ENCODE measurements around the gene FAM107B. TPM values are rescaled to one million over a fixed set of nuclear protein-coding genes. Genes with fewer than 3 reads are reported as not detected.

Gene FAM107B
- total and polyA plus RNA-seq, 2 of the 8 experiments (the other 6 are each of a cell fraction or from before 2014, with no cell fraction given): 7.5 to 28.1 TPM

DNA sequence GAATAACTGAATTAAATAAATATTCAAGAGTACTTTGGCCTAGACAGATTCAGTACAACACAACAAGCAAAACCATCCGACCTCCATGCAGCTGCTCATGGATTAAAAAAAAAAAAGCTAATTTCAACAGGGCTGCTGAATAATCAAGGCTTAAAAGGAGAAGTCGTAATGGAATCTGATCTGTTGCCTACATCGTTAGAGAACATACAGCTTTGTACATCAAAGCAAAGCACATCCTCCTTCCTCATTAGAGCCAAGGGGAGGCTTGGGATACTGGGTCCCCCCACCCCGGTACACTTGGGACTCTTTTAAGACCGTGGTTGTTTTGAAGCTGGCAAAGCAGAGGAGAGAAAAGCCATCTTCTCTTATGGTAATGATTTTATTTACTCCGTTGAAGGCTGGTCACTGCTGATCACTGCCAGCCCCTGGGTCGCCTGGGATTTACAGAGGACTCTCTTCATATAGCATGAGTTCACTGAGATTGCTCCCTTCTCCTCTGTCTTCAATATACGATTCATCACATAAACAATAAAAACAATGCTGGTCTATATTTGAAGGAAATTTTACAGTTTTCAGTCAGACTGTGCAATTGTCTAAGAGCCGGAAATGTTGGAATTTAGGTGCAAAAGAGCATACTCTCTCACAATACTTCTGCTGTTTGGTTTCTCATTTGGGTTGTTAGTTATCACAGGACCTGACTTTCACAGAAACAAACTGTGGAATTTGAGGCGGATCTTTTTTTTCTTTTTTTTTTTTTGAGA lies 148.8 kb downstream of the FAM107B start:
- Histone ChIP-seq H3K79me1 (ENCODE audit: low read depth, low read length) (no peaks in the 10 kb centered on the region), H3K4me2 (ENCODE audit: insufficient read depth in 1 of 2, low read depth in 2 of 2, low read length in 2 of 2) (no peak overlapping the region), H3K9ac (replicated peaks in 1 of 4; ENCODE audit: extremely low read depth in 1 of 4, low read depth in 3 of 4, low read length in 3 of 4) (no peak overlapping the region), H4K20me1 (replicated peaks in 1 of 2; ENCODE audit: control insufficient read depth in 1 of 2, insufficient read depth in 2 of 2, low read length in 2 of 2) (no peaks in the 10 kb centered on the region), H3K14ac (ENCODE audit: insufficient read length) (no peak overlapping the region), H2BK12ac (ENCODE audit: low read depth, low read length) (no peak overlapping the region), H3K4me3 (ENCODE audit: extremely low read depth in 1 of 4, insufficient read depth in 2 of 4, low read depth in 3 of 4, low read length in 4 of 4) (no peak overlapping the region), H3K23me2 (ENCODE audit: low read depth, low read length) (no peaks in the 10 kb centered on the region), H3K9me3 (ENCODE audit: insufficient read depth in 2 of 2, low read depth in 1 of 2, low read length in 1 of 2) (no peaks in the 10 kb centered on the region), H2BK120ac (replicated peaks; ENCODE audit: low read depth, low read length) (no peak overlapping the region), H4K5ac (ENCODE audit: insufficient read length, low read depth, low read length) (no peak overlapping the region), H2AK5ac (ENCODE audit: low read depth, low read length) (no peak overlapping the region), H3K27me3 (replicated peaks in 1 of 4; ENCODE audit: control insufficient read depth in 3 of 4, extremely low read depth in 1 of 4, insufficient read depth in 3 of 4, low read length in 3 of 4) (peaks cover 0 to 1% (median 0%) of the 10 kb centered on the region in 4 experiments; a peak in 1 of 7 replicates), H3K36me3 (ENCODE audit: control insufficient read depth in 2 of 4, insufficient read depth in 4 of 4, low read length in 3 of 4) (no peaks in the 10 kb centered on the region), H3K56ac (replicated peaks; ENCODE audit: insufficient read length, low read depth, low read length) (no peak overlapping the region), H2BK20ac (ENCODE audit: low read length) (no peak overlapping the region), H3K79me2 (ENCODE audit: control insufficient read depth in 1 of 2, insufficient read depth in 2 of 2, low read length in 2 of 2) (no peaks in the 10 kb centered on the region), H2BK15ac (ENCODE audit: low read length) (no peak overlapping the region), H3K27ac (ENCODE audit: low read depth, low read length) (no peak overlapping the region), H4K91ac (replicated peaks; ENCODE audit: insufficient read length, low read length) (no peak overlapping the region), H3K4ac (replicated peaks; ENCODE audit: insufficient read length, low read depth, low read length) (no peak overlapping the region), H4K8ac (ENCODE audit: extremely low read depth, insufficient read depth, low read length) (no peak overlapping the region), H2BK5ac (ENCODE audit: low read depth, low read length) (no peak overlapping the region), H2AFZ (ENCODE audit: low read length) (no peak overlapping the region), H3K4me1 (replicated peaks in 1 of 4; ENCODE audit: control insufficient read depth in 3 of 4, insufficient read depth in 4 of 4, low read length in 3 of 4) (no peaks in the 10 kb centered on the region), H3K23ac (ENCODE audit: insufficient read length) (no peak overlapping the region), H3K18ac (ENCODE audit: extremely low read depth, low read length) (no peak overlapping the region)
- DNase-seq (ENCODE audit: low read depth in 1 of 2, low spot score in 2 of 2): no peak
- no peak for FAIRE-seq
- CTCF ChIA-PET (ENCODE audit: partially characterized antibody): interaction anchor here (0.5 to 1.4 kb wide), 3 partner anchors 9 to 20 kb away, joined by 3 read pairs; no protein-coding TSS in a partner anchor
- TF ChIP-seq POLR2A (IDR thresholded peaks at IDR 0.05; ENCODE audit: control extremely low read depth in 1 of 2, low read depth in 2 of 2, low read length in 2 of 2) (no peak), BACH1 (IDR thresholded peaks at IDR 0.05; ENCODE audit: low read length) (no peak), KDM5A (IDR thresholded peaks at IDR 0.05; ENCODE audit: low read length) (no peak), KDM4A (IDR thresholded peaks at IDR 0.05; ENCODE audit: low read depth, low read length, severe bottlenecking) (no peak), POU5F1 (IDR thresholded peaks at IDR 0.05; ENCODE audit: low read depth, low read length) (no peak), BRCA1 (IDR thresholded peaks at IDR 0.05; ENCODE audit: low read depth, low read length) (no peak), KDM1A (IDR thresholded peaks at IDR 0.05; ENCODE audit: borderline replicate concordance, low read length) (no peak), SUZ12 (IDR thresholded peaks at IDR 0.05; ENCODE audit: low read length) (no peak), CHD2 (IDR thresholded peaks at IDR 0.05; ENCODE audit: low read length) (no peak), NRF1 (IDR thresholded peaks at IDR 0.05; ENCODE audit: low read depth, low read length) (no peak)
- POLR2A ChIA-PET (ENCODE audit: partially characterized antibody): interaction anchor here (0.6 kb wide), 1 partner anchor 26 kb away, joined by 3 read pairs; no protein-coding TSS in a partner anchor
- 74% methylated on average over 10 of the region's 10 CpGs; no CpG with 5 or more reads in 1 of the 2 experiments for WGBS, 2 experiments (ENCODE audit: extremely low coverage in 1 of 2, insufficient coverage in 1 of 2, insufficient read length in 1 of 2, insufficient replicate concordance in 2 of 2, low coverage in 1 of 2, low lambda C conversion rate in 2 of 2, missing lambda C conversion rate in 1 of 2)

All from H1 (cell line).